CD4-positive, alpha-beta T cell treated with Interferon gamma for 1 hour (primary cell): Measurements from ENCODE around the gene SUMO1.
"Not testable (repeated sequence)": the region's sequence is repeated elsewhere in the genome, so short reads cannot be mapped to it uniquely, and the experiment has no call there.

ENCODE experiments used
- DNase-seq: peaks from one replicate; pipeline ENCODE4 v3.0.0-alpha.2; 2020

Gene SUMO1

GRCh38 chr2:202238234-202239197 lies at the start of gene SUMO1:
TSS of gene SUMO1 (minus strand) at chr2:202238597. CDS start at chr2:202238451, 146 bp downstream.
- DNase-seq: peak; percentile 91

GRCh38 chr2:202286595-202286994 lies 48.2 kb upstream of the SUMO1 start:
- DNase-seq: no peak

GRCh38 chr2:202278944-202279343 lies 40.5 kb upstream of the SUMO1 start:
- DNase-seq: no peak

- no peak for DNase-seq
Observed at GRCh38 chr2:202278036-202278760, 39.8 kb upstream of the SUMO1 start.

- DNase-seq: not testable (repeated sequence)
Observed at GRCh38 chr2:202276078-202276720, 37.8 kb upstream of the SUMO1 start.

- no peak for DNase-seq
Observed at GRCh38 chr2:202270487-202270886, 32.1 kb upstream of the SUMO1 start.

GRCh38 chr2:202269585-202269984 lies 31.2 kb upstream of the SUMO1 start:
- no peak for DNase-seq

GRCh38 chr2:202267495-202267894 lies 29.1 kb upstream of the SUMO1 start:
- DNase-seq: no peak

- DNase-seq: peak; percentile 92
Observed at GRCh38 chr2:202265467-202266277, 27.3 kb upstream of the SUMO1 start, which contains the start of gene NOP58. TSS of gene NOP58 (plus strand) at chr2:202265763. CDS start at chr2:202265942, 179 bp downstream.

- DNase-seq: no peak
Observed at GRCh38 chr2:202261531-202261930, 23.1 kb upstream of the SUMO1 start.

- DNase-seq: no peak
Observed at GRCh38 chr2:202251494-202251893, 13.1 kb upstream of the SUMO1 start.

GRCh38 chr2:202249521-202250253 lies 11.3 kb upstream of the SUMO1 start:
- DNase-seq: no peak

- not testable (repeated sequence) for DNase-seq
Observed at GRCh38 chr2:202247710-202248109, 9.3 kb upstream of the SUMO1 start.

GRCh38 chr2:202237787-202238233 lies 587 bp downstream of the SUMO1 start:
- no peak for DNase-seq

- DNase-seq: no peak
Observed at GRCh38 chr2:202221873-202222272, 16.5 kb downstream of the SUMO1 start.

GRCh38 chr2:202215179-202215578 lies 23.2 kb downstream of the SUMO1 start:
- DNase-seq: no peak

GRCh38 chr2:202208526-202208925 lies 29.9 kb downstream of the SUMO1 start:
- DNase-seq: no peak

GRCh38 chr2:202204855-202205254 lies 33.5 kb downstream of the SUMO1 start:
- no peak for DNase-seq

GRCh38 chr2:202203348-202203747 lies 35.0 kb downstream of the SUMO1 start:
- DNase-seq: no peak

GRCh38 chr2:202201220-202202160 lies 36.9 kb downstream of the SUMO1 start:
- DNase-seq: no peak
